Natural killer cell treated with Interleukin-12 subunit alpha and Interleukin-12 subunit beta and Interleukin-15 and Interleukin-18, amount 100 ng/mL, for 72 hours (primary cell): Measurements from ENCODE around the gene DRC7. TPM values are rescaled to one million over a fixed set of nuclear protein-coding genes. Genes with fewer than 3 reads are reported as not detected.

Experiments used
- ATAC-seq, 2 donors: fragments of 150-1000 bp; cut with Tn5 transposase in 1 of 2; sonication (Bioruptor Pico), chemical (Tn5 transposase) in 1 of 2; 2 replicates each; pipeline ENCODE4 v1.10.0; 2021
- DNase-seq: peaks from one replicate; pipeline ENCODE4 v3.0.0; 2022; ENCODE audit warnings: low spot score
- H3K27ac Mint-ChIP-seq, 2 donors: 1 replicate in 1 of 2; 2 replicates in 1 of 2; pipeline ENCODE4 v1.8.0; 2022; ENCODE audit warnings: mixed read lengths in 2 of 2, mild to moderate bottlenecking in 1 of 2, moderate library complexity in 1 of 2
- H3K27me3 Mint-ChIP-seq, 2 donors: 1 replicate in 1 of 2; 2 replicates in 1 of 2; pipeline ENCODE4 v1.8.0; 2022; ENCODE audit warnings: mixed read lengths in 2 of 2
- H3K36me3 Mint-ChIP-seq: one replicate; pipeline ENCODE4 v1.8.0; 2022; ENCODE audit warnings: mixed read lengths
- H3K4me1 Mint-ChIP-seq, 2 donors: 1 replicate in 1 of 2; 2 replicates in 1 of 2; pipeline ENCODE4 v1.8.0; 2022; ENCODE audit warnings: low read depth in 2 of 2, mixed read lengths in 2 of 2, mild to moderate bottlenecking in 1 of 2
- H3K4me3 Mint-ChIP-seq: one replicate; pipeline ENCODE4 v1.8.0; 2022; ENCODE audit warnings: mixed read lengths
- H3K9me3 Mint-ChIP-seq: 2 replicates; pipeline ENCODE4 v1.8.0; 2022; ENCODE audit warnings: mixed read lengths
- total RNA-seq, 2 donors: library from RNA; stranded (reverse); gene quantifications; one replicate each; pipeline ENCODE4 v1.2.3, GENCODE V29; 2022

DRC7 gene
- total RNA-seq, 2 donors from 2014 or later = not detected

DNA sequence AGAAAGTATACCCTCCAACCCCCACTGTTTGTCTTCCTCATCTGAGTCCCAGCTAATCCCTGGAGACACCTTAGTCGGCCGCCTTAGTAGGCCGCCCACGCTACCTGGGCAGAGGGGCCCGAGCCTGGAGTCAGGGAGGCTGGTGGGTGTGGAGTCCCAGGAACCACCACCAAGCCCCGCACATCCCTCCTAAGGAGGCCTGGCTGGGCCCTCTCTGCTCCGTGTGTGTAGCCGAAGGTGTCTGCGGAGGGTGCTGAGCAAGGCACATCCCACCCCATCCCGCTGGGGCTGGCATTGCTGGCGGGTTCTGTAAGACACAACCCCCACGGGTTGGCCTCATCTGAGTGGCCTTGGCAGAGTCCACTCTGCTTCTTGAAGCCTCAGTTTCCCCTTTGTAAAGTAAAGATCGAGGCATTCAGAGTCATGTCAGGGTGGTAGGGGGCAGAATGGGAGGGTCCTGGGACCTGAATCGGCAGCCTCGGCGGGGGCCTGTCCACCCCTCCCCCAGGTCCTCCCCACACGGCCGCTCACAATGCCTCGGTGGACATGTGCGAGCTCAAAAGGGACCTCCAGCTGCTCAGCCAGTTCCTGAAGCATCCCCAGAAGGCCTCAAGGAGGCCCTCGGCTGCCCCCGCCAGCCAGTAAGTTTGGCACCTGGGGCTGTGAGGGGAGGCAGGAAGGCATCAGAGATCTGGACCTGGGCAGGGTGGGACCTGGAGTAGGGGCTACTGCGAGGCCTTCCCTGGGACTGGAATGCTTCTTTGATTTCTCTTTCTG lies 41.7 kb upstream of the DRC7 start:
- no peak for ATAC-seq
- peaks cover 55 to 67% of the 10 kb centered on the region in 2 donors for H3K4me1 Mint-ChIP-seq
- H3K9me3 Mint-ChIP-seq = no peaks in the 10 kb centered on the region
- H3K27ac Mint-ChIP-seq = peak overlapping the region; percentile 74 to 90
- no peak for DNase-seq
- no peaks in the 10 kb centered on the region for H3K27me3 Mint-ChIP-seq
- peak overlapping the region; percentile 68 for H3K4me3 Mint-ChIP-seq
- no peaks in the 10 kb centered on the region for H3K36me3 Mint-ChIP-seq

DNA sequence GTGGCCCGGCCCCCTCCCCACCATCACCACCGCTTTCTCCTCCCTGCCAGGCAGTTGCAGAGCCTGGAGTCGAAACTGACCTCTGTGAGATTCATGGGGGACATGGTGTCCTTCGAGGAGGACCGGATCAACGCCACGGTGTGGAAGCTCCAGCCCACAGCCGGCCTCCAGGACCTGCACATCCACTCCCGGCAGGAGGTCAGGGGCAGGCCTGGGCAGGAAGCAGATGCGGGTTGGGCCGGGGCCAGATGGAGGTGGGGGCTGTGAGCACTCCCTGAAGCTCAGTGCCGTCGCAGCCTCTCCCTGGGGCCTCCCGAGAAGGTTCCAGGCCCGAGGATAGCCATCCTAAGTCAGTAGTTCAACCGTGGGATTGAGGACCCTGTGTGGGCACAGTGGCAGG lies 40.7 kb upstream of the DRC7 start:
- no peaks in the 10 kb centered on the region for H3K36me3 Mint-ChIP-seq
- H3K27ac Mint-ChIP-seq = peak overlapping the region; percentile 74 to 90
- no peaks in the 10 kb centered on the region for H3K27me3 Mint-ChIP-seq
- H3K4me1 Mint-ChIP-seq = peaks cover 52 to 63% of the 10 kb centered on the region in 2 donors
- ATAC-seq = peak in 1 of 2 donors; percentile 31
- H3K9me3 Mint-ChIP-seq = no peaks in the 10 kb centered on the region
- DNase-seq = no peak
- peak overlapping the region; percentile 68 for H3K4me3 Mint-ChIP-seq

DNA sequence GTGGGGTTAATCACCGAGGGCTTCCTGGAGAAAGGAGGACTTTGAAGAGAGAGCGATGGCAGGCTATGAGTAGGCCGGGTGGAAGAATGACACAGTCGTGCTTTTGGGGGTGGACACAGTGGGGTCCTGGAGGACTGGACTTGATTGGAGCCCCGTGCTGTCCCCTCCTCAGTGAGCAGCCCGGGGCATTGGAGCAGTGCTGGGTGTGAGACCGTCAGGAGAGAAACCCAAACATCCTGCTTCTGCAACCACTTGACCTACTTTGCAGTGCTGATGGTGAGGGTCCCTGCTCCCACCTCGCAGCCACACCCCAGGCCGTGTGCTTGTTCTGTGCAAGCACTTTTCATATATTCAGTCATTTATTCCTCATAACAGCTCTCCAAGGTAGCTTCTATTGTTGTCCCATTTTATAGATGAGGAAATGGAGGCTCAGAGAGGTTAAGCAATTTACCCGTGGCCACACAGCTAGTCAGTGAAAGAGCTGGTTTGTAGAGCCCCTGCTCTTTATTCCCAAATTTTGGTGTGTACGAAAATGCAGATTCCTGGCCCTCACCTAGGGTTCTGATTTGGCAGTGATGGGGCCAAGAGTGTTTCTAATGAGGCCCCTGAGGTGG lies 38.2 kb upstream of the DRC7 start:
- Mint-ChIP-seq H3K4me3 (peak overlapping the region; percentile 66), H3K9me3 (no peaks in the 10 kb centered on the region), H3K36me3 (no peaks in the 10 kb centered on the region), H3K27ac (peak overlapping the region; percentile 74 to 90), H3K27me3 (no peaks in the 10 kb centered on the region), H3K4me1 (peaks cover 43 to 51% of the 10 kb centered on the region in 2 donors)
- no peak for DNase-seq
- ATAC-seq = peak in 1 of 2 donors; percentile 42

DNA sequence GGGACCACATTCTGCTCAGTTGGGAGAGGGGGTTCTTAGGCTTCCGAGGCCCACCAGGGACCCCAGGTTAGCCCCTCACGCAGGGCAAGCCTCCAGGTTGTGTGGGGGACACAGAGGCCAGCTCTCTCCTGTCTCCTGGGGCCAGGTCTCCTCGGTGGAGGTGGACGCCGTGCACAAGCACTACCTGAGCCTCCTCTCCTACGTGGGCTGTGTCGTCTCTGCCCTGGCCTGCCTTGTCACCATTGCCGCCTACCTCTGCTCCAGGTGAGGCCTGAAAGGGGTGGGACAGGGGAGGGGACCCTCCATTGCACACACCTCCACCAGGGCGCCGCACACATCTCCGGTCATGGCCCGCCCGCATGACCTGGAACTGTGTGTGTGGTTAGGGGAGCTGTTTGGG lies 37.4 kb upstream of the DRC7 start:
- H3K9me3 Mint-ChIP-seq = no peaks in the 10 kb centered on the region
- DNase-seq = no peak
- no peaks in the 10 kb centered on the region for H3K27me3 Mint-ChIP-seq
- H3K36me3 Mint-ChIP-seq = no peaks in the 10 kb centered on the region
- no peak overlapping the region for H3K4me3 Mint-ChIP-seq
- no peak for ATAC-seq
- peaks cover 35 to 50% of the 10 kb centered on the region in 2 donors for H3K4me1 Mint-ChIP-seq
- peak overlapping the region; percentile 74 to 90 for H3K27ac Mint-ChIP-seq

DNA sequence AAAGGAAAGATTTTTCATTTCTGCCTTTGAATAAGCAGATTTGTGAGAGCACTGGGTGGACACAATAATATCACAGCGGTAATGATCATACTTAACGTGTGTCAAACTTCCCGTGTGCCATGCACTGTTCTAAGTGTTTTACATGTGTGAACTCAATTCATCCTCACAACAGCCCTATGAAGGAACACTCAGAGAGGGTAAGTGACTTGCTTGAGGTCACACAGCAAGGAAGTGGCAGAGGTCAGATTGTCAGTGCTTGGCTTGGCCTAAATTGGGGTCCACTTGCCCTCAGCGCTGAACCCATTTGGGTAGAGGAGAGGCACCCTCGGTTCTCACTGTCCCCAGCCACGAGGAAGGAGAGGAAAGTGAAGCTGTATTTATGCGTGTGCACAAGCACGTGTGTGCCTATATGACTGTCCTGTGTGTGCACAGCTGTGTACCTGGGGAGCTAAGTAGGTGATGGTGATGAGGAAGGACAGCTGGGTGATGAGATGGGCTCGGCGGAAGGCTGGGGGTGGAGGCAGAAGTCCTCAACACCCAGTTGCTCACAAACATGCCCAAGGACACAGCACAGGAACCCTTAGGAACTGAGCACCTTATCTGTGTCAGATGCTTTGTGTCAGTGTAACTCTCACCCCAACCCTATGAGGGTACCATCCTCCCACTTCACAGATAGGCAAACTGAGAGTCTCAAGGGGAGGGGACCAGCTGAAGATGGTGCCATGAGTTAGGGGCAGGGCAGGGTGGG lies 36.3 kb upstream of the DRC7 start:
- Mint-ChIP-seq H3K36me3 (no peaks in the 10 kb centered on the region), H3K4me3 (no peak overlapping the region), H3K9me3 (no peaks in the 10 kb centered on the region), H3K27me3 (no peaks in the 10 kb centered on the region), H3K4me1 (peaks cover 33 to 51% of the 10 kb centered on the region in 2 donors), H3K27ac (peak overlapping the region; percentile 85 to 86)
- ATAC-seq (no peak), DNase-seq (no peak)

DNA sequence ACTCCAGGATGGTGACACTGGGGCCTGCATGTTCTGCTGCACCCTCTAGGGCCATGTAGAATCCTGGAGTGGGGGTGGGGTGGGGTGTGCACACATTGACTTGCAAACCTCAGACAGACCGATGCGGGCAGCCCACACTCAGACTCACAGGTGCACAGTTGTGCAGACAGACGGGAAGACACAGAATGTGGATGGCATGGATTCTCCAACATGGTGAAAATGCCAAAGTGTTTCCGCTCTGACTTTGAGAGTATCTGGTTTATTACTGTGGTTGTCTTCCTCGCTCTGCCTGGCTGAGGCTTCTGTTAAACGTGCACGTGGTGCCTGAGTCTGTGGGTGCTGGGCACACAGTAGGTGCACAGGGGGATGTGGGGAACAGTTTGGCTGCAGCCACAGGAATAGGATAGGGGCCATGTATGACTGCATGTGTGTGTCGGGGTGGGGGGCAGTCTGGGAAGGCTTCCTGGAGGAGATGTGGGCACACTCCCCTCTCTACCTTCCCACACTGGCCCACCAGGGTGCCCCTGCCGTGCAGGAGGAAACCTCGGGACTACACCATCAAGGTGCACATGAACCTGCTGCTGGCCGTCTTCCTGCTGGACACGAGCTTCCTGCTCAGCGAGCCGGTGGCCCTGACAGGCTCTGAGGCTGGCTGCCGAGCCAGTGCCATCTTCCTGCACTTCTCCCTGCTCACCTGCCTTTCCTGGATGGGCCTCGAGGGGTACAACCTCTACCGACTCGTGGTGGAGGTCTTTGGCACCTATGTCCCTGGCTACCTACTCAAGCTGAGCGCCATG lies 35.5 kb upstream of the DRC7 start:
- H3K9me3 Mint-ChIP-seq = no peaks in the 10 kb centered on the region
- DNase-seq (no peak), ATAC-seq (no peak)
- no peaks in the 10 kb centered on the region for H3K27me3 Mint-ChIP-seq
- peaks cover 27 to 43% of the 10 kb centered on the region in 2 donors for H3K4me1 Mint-ChIP-seq
- H3K27ac Mint-ChIP-seq = peak overlapping the region; percentile 76 to 86
- H3K36me3 Mint-ChIP-seq = no peaks in the 10 kb centered on the region
- H3K4me3 Mint-ChIP-seq = no peak overlapping the region

DNA sequence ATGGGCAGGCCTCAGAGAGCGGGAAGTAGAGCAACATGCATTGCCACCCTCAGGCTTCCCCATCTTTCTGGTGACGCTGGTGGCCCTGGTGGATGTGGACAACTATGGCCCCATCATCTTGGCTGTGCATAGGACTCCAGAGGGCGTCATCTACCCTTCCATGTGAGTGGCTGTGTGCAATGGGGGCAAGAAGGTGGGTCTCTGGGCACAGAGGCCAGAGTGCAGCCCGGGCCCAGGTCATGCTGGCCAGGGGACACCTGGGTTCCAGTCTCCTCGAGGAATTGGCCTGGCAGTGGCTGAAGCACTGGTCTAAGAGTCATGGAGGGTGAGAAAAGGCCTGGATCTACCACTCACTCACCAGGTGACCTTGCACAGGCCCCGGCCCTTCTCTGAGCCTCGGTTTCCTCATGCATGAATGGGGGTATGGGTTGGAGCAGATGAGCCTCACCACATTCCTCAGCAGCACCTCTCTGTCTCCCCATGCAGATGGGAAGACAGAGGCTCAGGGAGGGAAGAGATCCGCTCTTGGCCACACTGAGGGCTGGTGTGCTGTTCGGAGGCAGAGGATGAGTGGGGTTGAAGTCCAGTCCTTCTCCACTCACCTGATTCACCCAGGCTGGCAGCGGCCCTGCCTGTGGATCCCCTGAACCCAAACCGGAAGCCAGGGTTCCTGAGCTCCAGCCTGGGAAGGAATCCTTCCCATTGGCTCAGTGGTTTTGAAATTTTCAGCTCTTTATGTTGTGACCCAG lies 33.7 kb upstream of the DRC7 start:
- ATAC-seq (no peak), DNase-seq (no peak)
- Mint-ChIP-seq H3K36me3 (no peaks in the 10 kb centered on the region), H3K9me3 (no peaks in the 10 kb centered on the region), H3K4me1 (peaks cover 37 to 46% of the 10 kb centered on the region in 2 donors), H3K27me3 (no peaks in the 10 kb centered on the region), H3K4me3 (no peak overlapping the region), H3K27ac (peak overlapping the region in 1 of 2 donors; percentile 58)

DNA sequence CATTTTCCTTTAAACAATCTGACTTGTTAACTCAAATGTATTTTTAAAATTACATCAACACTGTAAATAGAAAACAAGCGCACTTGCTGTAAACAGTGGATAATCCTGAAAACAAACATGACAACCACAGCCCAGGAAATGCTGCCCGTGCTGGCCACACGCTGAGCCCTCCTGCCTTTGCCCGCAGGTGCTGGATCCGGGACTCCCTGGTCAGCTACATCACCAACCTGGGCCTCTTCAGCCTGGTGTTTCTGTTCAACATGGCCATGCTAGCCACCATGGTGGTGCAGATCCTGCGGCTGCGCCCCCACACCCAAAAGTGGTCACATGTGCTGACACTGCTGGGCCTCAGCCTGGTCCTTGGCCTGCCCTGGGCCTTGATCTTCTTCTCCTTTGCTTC lies 33.1 kb upstream of the DRC7 start:
- Mint-ChIP-seq H3K4me3 (no peak overlapping the region), H3K27me3 (no peaks in the 10 kb centered on the region), H3K36me3 (no peaks in the 10 kb centered on the region), H3K4me1 (peaks cover 31 to 39% of the 10 kb centered on the region in 2 donors), H3K9me3 (no peaks in the 10 kb centered on the region), H3K27ac (peak overlapping the region; percentile 58 to 83)
- DNase-seq = no peak
- ATAC-seq = no peak

DNA sequence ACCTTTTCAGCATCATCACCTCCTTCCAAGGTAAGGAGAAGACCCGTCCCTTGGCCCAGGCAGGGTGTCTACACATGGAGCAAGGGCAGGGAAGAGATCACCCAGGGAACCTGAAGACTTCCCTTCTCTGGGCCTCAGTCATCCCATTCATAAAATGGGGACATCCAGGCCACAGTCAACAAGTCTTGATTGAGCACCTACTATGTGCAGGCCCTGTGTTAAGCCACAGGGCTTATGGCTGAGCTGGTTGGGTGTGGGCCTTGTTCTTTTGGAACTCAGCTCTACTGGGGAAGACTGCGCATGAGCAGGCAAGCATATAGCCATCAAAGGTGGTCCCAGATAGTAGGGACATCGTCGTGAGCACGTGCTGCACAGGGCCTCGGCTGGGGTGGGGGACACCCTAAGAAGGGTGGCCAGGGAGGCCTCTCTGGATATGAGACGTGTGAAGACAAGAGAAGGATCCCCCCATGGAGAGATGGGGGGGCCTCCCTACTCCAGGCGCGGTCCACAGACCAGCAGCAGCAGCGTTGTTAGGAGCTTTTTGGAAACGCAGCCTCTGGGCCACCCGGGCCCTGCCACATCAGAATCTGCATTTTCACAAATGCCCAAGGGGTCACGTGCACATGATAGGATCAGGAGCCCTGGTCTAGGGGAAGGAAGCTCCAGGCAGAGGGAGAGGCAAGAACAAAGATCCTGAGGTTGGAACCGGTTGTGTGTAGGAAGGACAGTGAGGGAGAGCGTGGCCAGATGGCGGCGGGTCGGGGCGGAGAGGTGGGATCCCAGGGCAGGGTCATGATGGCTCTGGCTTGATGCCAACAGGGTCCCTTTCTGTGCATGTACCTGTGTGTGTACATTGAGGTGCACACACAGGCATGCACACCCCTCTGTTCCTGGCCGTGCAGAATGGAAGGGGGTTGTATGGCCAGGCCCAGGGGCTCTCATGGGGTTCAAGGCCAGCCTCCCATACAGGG lies 32.4 kb upstream of the DRC7 start:
- no peaks in the 10 kb centered on the region for H3K9me3 Mint-ChIP-seq
- H3K4me3 Mint-ChIP-seq = no peak overlapping the region
- H3K4me1 Mint-ChIP-seq = peaks cover 28 to 36% of the 10 kb centered on the region in 2 donors
- DNase-seq (no peak), ATAC-seq (no peak)
- H3K36me3 Mint-ChIP-seq = no peaks in the 10 kb centered on the region
- H3K27ac Mint-ChIP-seq = peak overlapping the region; percentile 58 to 83
- no peaks in the 10 kb centered on the region for H3K27me3 Mint-ChIP-seq

DNA sequence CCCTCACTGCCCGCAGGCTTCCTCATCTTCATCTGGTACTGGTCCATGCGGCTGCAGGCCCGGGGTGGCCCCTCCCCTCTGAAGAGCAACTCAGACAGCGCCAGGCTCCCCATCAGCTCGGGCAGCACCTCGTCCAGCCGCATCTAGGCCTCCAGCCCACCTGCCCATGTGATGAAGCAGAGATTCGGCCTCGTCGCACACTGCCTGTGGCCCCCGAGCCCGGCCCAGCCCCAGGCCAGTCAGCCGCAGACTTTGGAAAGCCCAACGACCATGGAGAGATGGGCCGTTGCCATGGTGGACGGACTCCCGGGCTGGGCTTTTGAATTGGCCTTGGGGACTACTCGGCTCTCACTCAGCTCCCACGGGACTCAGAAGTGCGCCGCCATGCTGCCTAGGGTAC lies 31.2 kb upstream of the DRC7 start:
- Mint-ChIP-seq H3K36me3 (no peaks in the 10 kb centered on the region), H3K4me3 (no peak overlapping the region), H3K27me3 (no peaks in the 10 kb centered on the region), H3K4me1 (peaks cover 20 to 34% of the 10 kb centered on the region in 2 donors), H3K9me3 (no peaks in the 10 kb centered on the region), H3K27ac (peak overlapping the region; percentile 64 to 83)
- ATAC-seq = no peak
- no peak for DNase-seq

DNA sequence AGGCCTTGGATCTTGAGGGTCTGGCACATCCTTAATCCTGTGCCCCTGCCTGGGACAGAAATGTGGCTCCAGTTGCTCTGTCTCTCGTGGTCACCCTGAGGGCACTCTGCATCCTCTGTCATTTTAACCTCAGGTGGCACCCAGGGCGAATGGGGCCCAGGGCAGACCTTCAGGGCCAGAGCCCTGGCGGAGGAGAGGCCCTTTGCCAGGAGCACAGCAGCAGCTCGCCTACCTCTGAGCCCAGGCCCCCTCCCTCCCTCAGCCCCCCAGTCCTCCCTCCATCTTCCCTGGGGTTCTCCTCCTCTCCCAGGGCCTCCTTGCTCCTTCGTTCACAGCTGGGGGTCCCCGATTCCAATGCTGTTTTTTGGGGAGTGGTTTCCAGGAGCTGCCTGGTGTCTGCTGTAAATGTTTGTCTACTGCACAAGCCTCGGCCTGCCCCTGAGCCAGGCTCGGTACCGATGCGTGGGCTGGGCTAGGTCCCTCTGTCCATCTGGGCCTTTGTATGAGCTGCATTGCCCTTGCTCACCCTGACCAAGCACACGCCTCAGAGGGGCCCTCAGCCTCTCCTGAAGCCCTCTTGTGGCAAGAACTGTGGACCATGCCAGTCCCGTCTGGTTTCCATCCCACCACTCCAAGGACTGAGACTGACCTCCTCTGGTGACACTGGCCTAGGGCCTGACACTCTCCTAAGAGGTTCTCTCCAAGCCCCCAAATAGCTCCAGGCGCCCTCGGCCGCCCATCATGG lies 30.5 kb upstream of the DRC7 start:
- no peaks in the 10 kb centered on the region for H3K9me3 Mint-ChIP-seq
- H3K27ac Mint-ChIP-seq = peak overlapping the region; percentile 64 to 94
- H3K27me3 Mint-ChIP-seq = no peaks in the 10 kb centered on the region
- H3K4me1 Mint-ChIP-seq = peaks cover 25 to 39% of the 10 kb centered on the region in 2 donors
- H3K4me3 Mint-ChIP-seq = no peak overlapping the region
- no peak for DNase-seq
- no peak for ATAC-seq
- no peaks in the 10 kb centered on the region for H3K36me3 Mint-ChIP-seq
